ENCODE measurements around the gene CCR5AS.

CCR5AS gene

GRCh38 chr3:46325645-46326300 is 81.1 kb downstream of the CCR5AS start:
- no peaks in the 10 kb centered on the region for H3K9me3 ChIP-seq
- TF ChIP-seq POLR2A (IDR thresholded peaks at IDR 0.05), result no peak
- TF ChIP-seq CTCF (IDR thresholded peaks at IDR 0.05), result no peak
- H3K27me3 ChIP-seq, result no peaks in the 10 kb centered on the region
- no peaks in the 10 kb centered on the region for H3K36me3 ChIP-seq (ENCODE audit: low read depth, missing control alignments)
- no peak for DNase-seq
- 50 to 80% methylated on average over 1 of the region's 1 CpG for WGBS, 2 donors
- intact Hi-C loops (cut with DNase I; ENCODE audit: low total_unique reads), result no loop called here
- no peaks in the 10 kb centered on the region for H3K4me1 ChIP-seq
- H3K27ac ChIP-seq, result no peak overlapping the region
- H3K4me3 ChIP-seq, result no peak overlapping the region

GRCh38 chr3:46324036-46324435 is 82.8 kb downstream of the CCR5AS start:
- TF ChIP-seq POLR2A (IDR thresholded peaks at IDR 0.05) (no peak), CTCF (IDR thresholded peaks at IDR 0.05) (no peak)
- Histone ChIP-seq H3K27ac (no peak overlapping the region), H3K9me3 (no peaks in the 10 kb centered on the region), H3K4me1 (no peaks in the 10 kb centered on the region), H3K4me3 (no peak overlapping the region), H3K27me3 (no peaks in the 10 kb centered on the region), H3K36me3 (ENCODE audit: low read depth, missing control alignments) (no peaks in the 10 kb centered on the region)
- intact Hi-C loops (cut with DNase I; ENCODE audit: low total_unique reads), result no loop called here
- DNase-seq, result no peak
- WGBS, 2 donors, result 69 to 73% methylated on average over 2 of the region's 2 CpGs

- H3K4me1 ChIP-seq, result no peaks in the 10 kb centered on the region
- no peak for DNase-seq
- TF ChIP-seq CTCF (IDR thresholded peaks at IDR 0.05), result no peak
- no peak for TF ChIP-seq POLR2A (IDR thresholded peaks at IDR 0.05)
- no peak overlapping the region for H3K4me3 ChIP-seq
- no peak overlapping the region for H3K27ac ChIP-seq
- intact Hi-C loops (cut with DNase I; ENCODE audit: low total_unique reads), result no loop called here
- no peaks in the 10 kb centered on the region for H3K36me3 ChIP-seq (ENCODE audit: low read depth, missing control alignments)
- no peaks in the 10 kb centered on the region for H3K9me3 ChIP-seq
- H3K27me3 ChIP-seq, result no peaks in the 10 kb centered on the region
- WGBS, 2 donors, result 55 to 92% methylated on average over 1 of the region's 1 CpG
Measured at GRCh38 chr3:46321461-46322104, 85.3 kb downstream of the CCR5AS start.

GRCh38 chr3:46318207-46318927 is 88.5 kb downstream of the CCR5AS start:
- H3K36me3 ChIP-seq (ENCODE audit: low read depth, missing control alignments), result no peaks in the 10 kb centered on the region
- no peak for DNase-seq
- H3K27ac ChIP-seq, result no peak overlapping the region
- WGBS, 2 donors, result 90% methylated on average over 3 of the region's 3 CpGs
- no peaks in the 10 kb centered on the region for H3K4me1 ChIP-seq
- H3K27me3 ChIP-seq, result no peaks in the 10 kb centered on the region
- no peak overlapping the region for H3K4me3 ChIP-seq
- no peak for TF ChIP-seq POLR2A (IDR thresholded peaks at IDR 0.05)
- no peak for TF ChIP-seq CTCF (IDR thresholded peaks at IDR 0.05)
- intact Hi-C loops (cut with DNase I; ENCODE audit: low total_unique reads), result no loop called here
- H3K9me3 ChIP-seq, result no peaks in the 10 kb centered on the region

Data from testis (tissue), 2 donors.